Neuronal stem cell (in vitro differentiated cells): ENCODE results near the gene SALL2.

ENCODE experiments used
- DNase-seq: peaks from one replicate; pipeline ENCODE4 v3.0.0-alpha.2; 2013; ENCODE audit warnings: low spot score
- H2AFZ ChIP-seq: one replicate; pipeline ENCODE4 v1.6.1; 2013; ENCODE audit warnings: mild to moderate bottlenecking, low read length, inconsistent platforms
- H2AK5ac ChIP-seq: 2 replicates; pipeline ENCODE4 v1.6.1; 2013; ENCODE audit warnings: low read depth, mild to moderate bottlenecking, inconsistent platforms, low read length, moderate library complexity, mixed read lengths
- H2BK120ac ChIP-seq: 2 replicates; pipeline ENCODE4 v1.6.1; 2013; ENCODE audit warnings: low read depth, mild to moderate bottlenecking, inconsistent platforms, low read length, moderate library complexity, mixed read lengths
- H2BK12ac ChIP-seq: one replicate; pipeline ENCODE4 v1.6.1; 2013; ENCODE audit warnings: low read length, inconsistent platforms
- H2BK15ac ChIP-seq: 2 replicates; pipeline ENCODE4 v1.6.1; 2013; ENCODE audit warnings: mild to moderate bottlenecking, low read length, inconsistent platforms, mixed read lengths
- H2BK5ac ChIP-seq: one replicate; pipeline ENCODE4 v1.6.1; 2013; ENCODE audit warnings: inconsistent platforms, mild to moderate bottlenecking, low read length, moderate library complexity
- H3K14ac ChIP-seq: one replicate; pipeline ENCODE4 v1.6.1; 2013; ENCODE audit warnings: low read length, inconsistent platforms
- H3K18ac ChIP-seq: 2 replicates; pipeline ENCODE4 v1.6.1; 2013; ENCODE audit warnings: low read length, inconsistent platforms
- H3K23ac ChIP-seq: 2 replicates; pipeline ENCODE4 v1.6.1; 2013; ENCODE audit warnings: low read depth, mild to moderate bottlenecking, mixed read lengths, low read length, inconsistent platforms; ENCODE audit not compliant: poor library complexity
- H3K27ac ChIP-seq: replicated peaks from 3 replicates; pipeline ENCODE4 v1.5.1; 2013; ENCODE audit warnings: low read length, inconsistent platforms
- H3K27me3 ChIP-seq, 3 experiments: 2 replicates each; pipeline ENCODE4 v1.6.1; 2013; ENCODE audit warnings: low read length in 3 of 3, mild to moderate bottlenecking in 2 of 3, inconsistent platforms in 1 of 3, low read depth in 1 of 3, mixed read lengths in 1 of 3, moderate library complexity in 1 of 3; ENCODE audit not compliant: control insufficient read depth in 3 of 3, insufficient read depth in 3 of 3
- H3K36me3 ChIP-seq, 2 donors: replicated peaks in 1 of 2; 2 replicates each; pipeline ENCODE4 v1.6.1; 2013; ENCODE audit warnings: low read length in 2 of 2; ENCODE audit not compliant: control insufficient read depth in 2 of 2, insufficient read depth in 2 of 2
- H3K4ac ChIP-seq: 2 replicates; pipeline ENCODE4 v1.6.1; 2013; ENCODE audit warnings: inconsistent platforms, mild to moderate bottlenecking, low read length, moderate library complexity
- H3K4me1 ChIP-seq, 2 donors: 1 replicate in 1 of 2; 2 replicates in 1 of 2; pipeline ENCODE4 v1.6.1; 2013; ENCODE audit warnings: low read length in 2 of 2, low read depth in 1 of 2; ENCODE audit not compliant: control insufficient read depth in 2 of 2, insufficient read depth in 1 of 2
- H3K4me2 ChIP-seq: one replicate; pipeline ENCODE4 v1.6.1; 2013; ENCODE audit warnings: mild to moderate bottlenecking, low read length, inconsistent platforms; ENCODE audit not compliant: insufficient read depth, poor library complexity, severe bottlenecking
- H3K4me3 ChIP-seq, 2 donors: 2 replicates each; pipeline ENCODE4 v1.5.1; 2013; ENCODE audit warnings: low read length in 2 of 2, mild to moderate bottlenecking in 2 of 2, inconsistent platforms in 1 of 2, moderate library complexity in 1 of 2
- H3K79me1 ChIP-seq: one replicate; pipeline ENCODE4 v1.6.1; 2013; ENCODE audit warnings: low read depth, mild to moderate bottlenecking, inconsistent platforms, low read length, moderate library complexity
- H3K9ac ChIP-seq: one replicate; pipeline ENCODE4 v1.6.1; 2013; ENCODE audit warnings: mild to moderate bottlenecking, low read depth, low read length, inconsistent platforms; ENCODE audit not compliant: poor library complexity
- H3K9me3 ChIP-seq, 2 donors: replicated peaks in 1 of 2; 2 replicates each; pipeline versions ENCODE3 to v1.6.1; 2013; ENCODE audit warnings: low read length in 2 of 2, mild to moderate bottlenecking in 2 of 2, inconsistent platforms in 1 of 2, low read depth in 1 of 2, mixed read lengths in 1 of 2, moderate library complexity in 1 of 2; ENCODE audit not compliant: control insufficient read depth in 2 of 2, insufficient read depth in 1 of 2
- H4K8ac ChIP-seq: one replicate; pipeline ENCODE4 v1.6.1; 2013; ENCODE audit warnings: low read depth, mild to moderate bottlenecking, inconsistent platforms, low read length, moderate library complexity
- H4K91ac ChIP-seq: one replicate; pipeline ENCODE4 v1.6.1; 2013; ENCODE audit warnings: low read length, low read depth, mild to moderate bottlenecking, inconsistent platforms; ENCODE audit not compliant: poor library complexity
- WGBS, 2 donors: extraction: QIAGEN DNeasy Blood & Tissue Kit; methylation state at CpG; one replicate each; pipeline ENCODE4 v1.1.7; 2013; ENCODE audit warnings: missing lambda C conversion rate in 2 of 2, mixed read lengths in 1 of 2; ENCODE audit not compliant: insufficient read length in 2 of 2, insufficient replicate concordance in 1 of 2; ENCODE audit errors: extremely low coverage in 2 of 2; 5-methylcytosine and 5-hydroxymethylcytosine counted together

Gene SALL2

DNA sequence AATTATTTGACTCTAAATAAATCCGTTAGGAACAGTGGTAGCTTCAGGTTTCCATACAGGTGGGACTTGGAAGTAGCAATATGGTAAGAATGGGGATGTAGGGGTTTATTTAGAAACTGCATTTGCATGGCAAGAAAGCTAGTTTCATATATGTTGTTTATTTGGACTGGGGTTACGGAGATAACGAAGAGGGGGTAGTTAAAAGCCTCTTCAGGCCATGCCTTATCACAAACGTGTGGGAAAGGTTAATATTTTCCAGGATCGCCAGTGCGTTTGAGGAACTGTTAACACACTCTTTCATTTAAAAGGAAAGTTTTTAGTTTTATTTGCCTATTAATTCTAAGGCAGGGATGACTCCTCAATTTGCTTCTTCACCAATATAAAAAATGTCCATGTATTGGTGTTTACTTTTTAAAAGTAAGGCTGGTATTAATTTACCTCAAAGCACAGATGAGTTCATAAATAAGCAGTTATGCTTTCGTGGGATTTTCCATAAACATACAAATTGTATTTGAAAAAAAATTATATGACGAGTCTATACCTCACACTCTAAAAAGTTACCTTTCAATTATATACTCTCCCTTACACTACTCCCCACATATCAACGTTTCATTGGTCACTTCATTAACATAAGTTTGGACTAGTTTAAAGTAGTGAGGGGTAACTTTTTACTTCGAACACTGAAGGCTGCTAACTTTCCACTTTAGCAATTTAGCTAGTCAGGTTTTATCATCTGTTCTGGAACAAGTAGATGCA lies 50.2 kb downstream of the SALL2 start:
- Histone ChIP-seq H2BK120ac (no peak overlapping the region), H2BK5ac (no peak overlapping the region), H2AFZ (peak overlapping the region; percentile 91), H3K18ac (no peak overlapping the region), H2BK12ac (no peak overlapping the region), H3K36me3 (peaks cover 3 to 43% of the 10 kb centered on the region in 2 donors), H3K14ac (no peak overlapping the region), H3K4ac (no peak overlapping the region), H3K23ac (no peak overlapping the region), H2BK15ac (no peak overlapping the region), H3K4me3 (peak overlapping the region; percentile 89 to 93), H3K4me2 (peak overlapping the region; percentile 56), H4K91ac (no peak overlapping the region), H3K27ac (no peak overlapping the region), H3K4me1 (peaks cover 0 to 2% of the 10 kb centered on the region in 2 donors), H4K8ac (no peak overlapping the region), H3K9ac (peak overlapping the region; percentile 75), H3K79me1 (peaks cover 6% of the 10 kb centered on the region), H3K27me3 (no peaks in the 10 kb centered on the region), H2AK5ac (no peak overlapping the region), H3K9me3 (no peaks in the 10 kb centered on the region)
- 100% methylated on average over 2 of the region's 10 CpGs; no CpG with 5 or more reads in 1 of the 2 donors for WGBS, 2 donors
- no peak for DNase-seq
